Measurements from ENCODE around the gene RHOB. TPM values are rescaled to one million over a fixed set of nuclear protein-coding genes. Genes with fewer than 3 reads are reported as not detected.
"Not testable (repeated sequence)": the region's sequence is repeated elsewhere in the genome, so short reads cannot be mapped to it uniquely, and the experiment has no call there.

RHOB gene
- 100 to 1,000 TPM in 1 of 4 donors, 10 to 100 TPM in 3; 84.1 to 110 (median 96.1) TPM for polyA plus RNA-seq (ENCODE audit: insufficient read length in 4 of 4)

DNA sequence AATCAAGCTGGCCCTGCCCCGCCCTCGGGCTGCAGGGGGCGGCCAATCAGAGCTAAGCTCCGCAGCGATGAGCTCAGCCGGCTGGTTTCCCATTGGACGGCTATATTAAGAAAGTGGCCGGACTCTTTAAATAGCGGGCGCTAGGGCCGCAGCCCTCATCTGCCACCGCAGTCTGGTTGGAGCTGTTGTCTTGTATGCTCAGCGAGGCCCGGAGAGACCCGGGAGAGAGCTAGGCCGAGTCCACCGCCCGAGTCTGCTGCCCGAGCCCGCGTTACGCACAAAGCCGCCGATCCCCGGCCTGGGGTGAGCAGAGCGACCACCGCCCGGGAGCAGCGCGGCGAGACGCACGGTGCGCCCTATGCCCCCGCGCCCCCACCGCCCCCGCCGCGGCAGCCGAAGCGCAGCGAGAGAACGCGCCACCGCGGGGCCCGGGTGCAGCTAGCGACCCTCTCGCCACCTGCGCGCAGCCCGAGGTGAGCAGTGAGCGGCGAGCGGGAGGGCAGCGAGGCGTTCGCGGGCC, at the start of gene RHOB:
TSS of gene RHOB (plus strand) at position 158 of the 520 bp plus-strand sequence. CDS start 392 bp downstream, outside the sequence.
- DNase-seq (ENCODE audit: low read depth in 4 of 4, low spot score in 3 of 4) = peak; percentile 95 to 96 (median 96)

DNA sequence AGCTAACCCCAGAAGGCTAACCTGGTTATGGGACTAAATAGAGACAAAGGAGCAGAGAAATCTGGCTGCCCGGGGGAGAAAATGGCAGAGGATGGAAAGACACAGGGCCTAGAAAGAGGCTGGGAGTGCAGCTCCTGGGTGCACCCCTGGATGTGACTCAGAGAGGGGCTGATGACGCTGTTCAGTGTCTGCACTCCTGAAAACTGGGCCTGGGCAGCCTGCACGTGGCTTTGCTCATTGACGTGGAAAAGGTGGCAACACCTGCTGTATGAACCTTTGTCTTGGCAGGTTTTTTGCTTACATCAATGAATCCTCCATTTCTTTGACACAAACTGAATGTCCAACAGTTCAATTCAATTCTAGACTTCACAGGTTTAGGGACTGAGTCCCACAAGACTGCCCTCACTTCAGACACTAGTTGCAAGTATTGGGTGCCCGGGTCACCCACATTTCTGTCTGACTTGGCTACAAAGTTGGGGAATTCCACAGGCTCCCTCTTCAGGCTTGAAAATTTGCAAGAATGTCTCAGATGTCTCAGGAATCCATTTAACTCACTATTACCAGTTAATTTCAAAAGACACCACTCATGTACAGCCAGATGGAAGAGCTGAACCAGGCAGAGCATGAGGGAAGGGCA, 48.9 kb upstream of the RHOB start:
- no peak for DNase-seq (ENCODE audit: low read depth in 4 of 4, low spot score in 3 of 4)

DNA sequence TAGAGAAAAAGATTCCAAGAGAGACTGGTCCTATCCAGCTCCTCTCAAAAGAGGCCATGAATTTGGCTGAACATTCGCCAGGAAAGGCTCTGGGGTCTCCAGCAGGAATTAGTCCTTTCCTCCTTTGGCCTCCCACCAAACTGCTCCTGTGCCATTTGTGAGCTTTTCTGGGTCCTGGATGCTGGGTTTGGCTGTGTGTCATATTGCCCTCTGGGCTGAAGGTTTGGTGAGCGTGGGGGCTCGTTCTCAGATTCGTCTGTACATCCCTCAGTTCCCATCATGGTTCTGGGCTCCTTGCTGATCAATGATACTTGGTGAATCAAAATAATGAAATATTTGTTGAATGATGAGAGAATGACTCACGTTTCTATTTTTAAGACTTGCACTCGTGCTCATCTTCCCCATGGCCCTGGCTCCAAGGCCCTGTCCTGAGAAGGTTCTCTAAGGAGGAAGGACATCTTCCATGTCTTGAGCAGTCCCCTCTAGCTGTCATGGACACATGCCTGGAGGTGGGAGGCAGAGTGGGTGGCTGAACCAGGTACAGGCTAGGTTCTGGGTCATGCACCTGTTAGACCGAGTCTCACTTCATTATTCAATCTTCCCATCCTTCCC, 47.8 kb upstream of the RHOB start:
- DNase-seq (ENCODE audit: low read depth in 4 of 4, low spot score in 3 of 4) = no peak

DNA sequence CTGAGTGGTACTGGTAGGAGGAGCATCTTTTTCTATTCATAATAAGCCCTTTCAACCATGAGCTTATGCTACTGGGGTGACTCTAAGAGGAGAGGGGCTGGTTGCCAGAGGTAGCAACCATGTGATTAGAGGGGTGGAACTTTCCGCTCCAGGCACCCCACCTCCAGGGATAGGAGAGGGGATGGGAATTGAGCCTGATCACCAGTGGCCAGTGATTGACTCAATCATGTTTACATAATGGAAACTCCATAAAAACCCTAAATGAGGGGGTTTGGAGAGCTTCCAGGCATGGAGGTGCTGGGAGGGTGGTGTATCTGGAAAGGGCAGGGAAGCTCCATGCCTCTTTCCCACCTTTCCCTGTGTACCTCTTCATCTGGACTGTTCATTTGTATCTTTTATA, 46.6 kb upstream of the RHOB start:
- no peak for DNase-seq (ENCODE audit: low read depth in 4 of 4, low spot score in 3 of 4)

DNA sequence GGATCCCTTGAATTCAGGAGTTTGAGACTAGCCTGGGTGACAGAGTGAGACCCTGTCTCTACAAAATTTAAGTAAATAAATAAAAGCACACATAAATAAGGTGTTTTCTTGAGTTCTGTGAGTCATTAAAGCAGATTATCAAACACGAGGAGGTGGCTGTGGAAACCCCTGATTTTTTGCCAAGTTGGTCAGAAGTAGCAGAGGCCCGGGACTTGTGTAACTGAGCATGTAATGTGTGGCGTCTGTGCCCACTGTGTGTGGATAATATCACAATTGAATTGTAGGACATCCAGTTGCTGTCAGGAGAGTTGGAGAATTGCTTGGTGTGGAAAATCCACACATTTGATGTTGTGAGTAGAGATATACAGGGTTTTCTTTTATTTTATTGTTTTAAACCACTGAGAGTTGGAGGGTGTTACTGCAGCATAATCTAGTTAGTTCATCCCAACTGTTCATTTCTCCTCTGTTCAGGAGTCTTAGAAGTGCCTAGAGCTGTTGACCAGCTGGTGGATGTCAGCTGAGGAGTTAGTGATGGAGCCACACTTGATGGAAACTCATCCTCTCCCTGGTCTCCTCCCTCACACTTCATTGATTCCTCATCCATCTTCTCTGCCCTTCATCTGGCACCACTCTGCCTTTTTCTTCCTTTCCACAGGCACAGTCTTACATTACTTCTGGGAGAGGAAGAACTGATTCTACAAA, 45.9 kb upstream of the RHOB start:
- DNase-seq (ENCODE audit: low read depth in 4 of 4, low spot score in 3 of 4) = no peak

DNA sequence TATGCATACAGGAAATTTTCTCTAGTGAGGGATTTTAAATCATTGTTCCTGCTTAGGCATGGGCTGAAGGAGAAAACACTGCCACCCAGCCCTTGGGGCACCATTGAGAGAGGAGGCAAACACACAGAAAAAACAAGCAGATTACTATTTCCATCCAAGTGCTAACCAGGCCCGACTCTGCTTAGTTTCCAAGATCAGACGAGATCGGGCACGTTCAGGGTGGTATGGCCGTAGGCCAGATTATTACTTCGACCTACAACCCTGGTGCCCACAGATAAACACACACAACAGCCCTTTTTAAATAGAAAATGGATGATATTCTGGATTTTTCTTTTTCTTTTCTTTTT, 45.4 kb upstream of the RHOB start:
- DNase-seq (ENCODE audit: low read depth in 4 of 4, low spot score in 3 of 4) = no peak

DNA sequence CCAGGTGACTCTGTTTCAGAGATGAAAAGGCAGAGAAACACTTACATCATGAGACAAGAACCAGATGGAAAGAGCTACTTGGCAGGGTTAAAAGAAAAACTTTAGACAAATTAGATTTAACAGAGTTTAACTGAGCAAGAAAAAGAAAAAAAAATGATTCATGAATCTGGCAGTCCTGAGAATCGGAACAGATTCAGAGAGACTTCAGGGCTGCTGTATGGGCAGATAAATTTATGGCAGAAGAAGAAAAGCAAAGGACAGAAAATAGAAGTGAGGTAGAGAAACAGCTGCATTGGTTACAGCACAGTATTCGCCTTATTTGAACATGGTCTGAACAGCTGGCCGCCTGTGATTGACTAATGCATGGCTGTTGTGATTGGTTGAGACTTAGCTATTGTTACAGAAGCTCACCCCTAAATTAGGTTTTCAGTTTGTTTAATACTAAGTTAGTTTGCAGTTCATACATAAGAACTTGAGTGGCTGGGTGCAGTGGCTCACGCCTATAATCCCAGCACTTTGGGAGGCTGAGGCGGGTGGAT, 43.0 kb upstream of the RHOB start:
- no peak for DNase-seq (ENCODE audit: low read depth in 4 of 4, low spot score in 3 of 4)

DNA sequence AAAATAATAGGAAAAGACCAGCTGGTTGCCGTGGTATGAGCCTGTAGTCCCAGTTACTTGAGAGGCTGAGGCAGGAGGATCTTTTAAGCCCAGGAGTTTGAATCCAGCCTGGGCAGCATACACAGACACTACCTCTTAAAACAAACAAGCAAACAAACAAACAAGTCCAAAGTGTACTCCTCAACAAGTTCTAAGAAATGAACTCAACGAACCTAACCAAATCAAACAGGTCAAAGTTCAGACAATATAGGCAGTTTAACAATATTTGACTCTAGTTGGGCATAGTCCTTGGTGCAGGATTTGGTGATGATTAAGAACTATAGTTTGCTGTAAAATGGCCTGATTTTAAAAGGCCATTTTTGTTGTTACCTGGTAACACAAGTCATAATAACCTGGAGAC, 41.9 kb upstream of the RHOB start:
- no peak for DNase-seq (ENCODE audit: low read depth in 4 of 4, low spot score in 3 of 4)

DNA sequence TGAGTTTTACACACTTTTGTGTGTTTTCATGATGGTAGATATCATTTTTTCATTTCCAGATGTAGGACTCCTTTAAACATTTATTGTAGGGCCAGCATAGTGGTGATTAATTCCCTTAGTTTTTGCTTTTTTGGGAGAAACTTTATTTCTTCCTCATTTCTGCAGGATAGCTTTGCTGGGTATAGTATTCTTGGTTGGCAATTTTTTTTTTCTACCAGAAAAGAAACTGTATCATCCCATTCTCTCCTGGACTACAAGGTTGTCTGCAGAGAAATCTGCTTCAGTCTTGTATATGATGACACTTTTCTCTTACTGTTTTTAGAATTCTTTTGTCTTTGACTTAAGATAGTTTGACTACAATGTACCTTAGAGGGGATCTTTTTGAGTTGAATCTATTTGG, 37.8 kb upstream of the RHOB start:
- DNase-seq (ENCODE audit: low read depth in 4 of 4, low spot score in 3 of 4) = no peak

DNA sequence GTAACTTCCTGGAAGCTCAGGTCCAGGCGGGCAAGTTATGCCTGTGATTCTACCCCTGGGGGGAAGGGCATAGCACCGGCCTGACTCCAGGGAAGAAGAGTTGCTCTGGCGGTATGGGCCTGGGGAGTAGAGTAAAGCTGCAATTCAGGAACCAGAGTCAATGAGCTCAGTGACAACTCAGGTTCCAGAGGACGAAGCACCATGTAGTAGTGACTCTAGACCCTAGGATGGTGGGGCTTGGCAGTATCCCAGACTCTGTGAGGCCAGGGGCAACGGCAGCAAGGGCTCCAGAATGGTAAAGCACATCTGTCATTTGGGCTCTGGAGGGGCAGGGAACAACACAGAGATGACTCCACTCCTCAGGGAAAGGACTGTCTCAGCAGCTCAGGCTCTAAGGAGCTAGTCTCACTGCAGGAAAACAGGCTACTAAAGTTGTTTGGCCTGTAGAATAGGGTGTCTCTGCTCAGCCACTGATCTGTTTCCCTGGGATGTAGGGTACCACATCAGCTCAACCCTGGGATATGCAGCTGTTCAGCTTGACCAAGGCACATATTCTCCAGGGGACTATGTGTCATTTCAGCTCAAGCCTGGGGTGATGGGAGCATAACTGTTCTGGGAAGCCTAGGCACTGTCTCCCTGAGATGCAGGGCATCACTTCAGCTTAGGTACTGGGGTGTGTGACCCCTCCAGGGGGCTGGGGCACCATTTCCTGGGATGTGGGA, 36.2 kb upstream of the RHOB start:
- no peak for DNase-seq (ENCODE audit: low read depth in 4 of 4, low spot score in 3 of 4)

DNA sequence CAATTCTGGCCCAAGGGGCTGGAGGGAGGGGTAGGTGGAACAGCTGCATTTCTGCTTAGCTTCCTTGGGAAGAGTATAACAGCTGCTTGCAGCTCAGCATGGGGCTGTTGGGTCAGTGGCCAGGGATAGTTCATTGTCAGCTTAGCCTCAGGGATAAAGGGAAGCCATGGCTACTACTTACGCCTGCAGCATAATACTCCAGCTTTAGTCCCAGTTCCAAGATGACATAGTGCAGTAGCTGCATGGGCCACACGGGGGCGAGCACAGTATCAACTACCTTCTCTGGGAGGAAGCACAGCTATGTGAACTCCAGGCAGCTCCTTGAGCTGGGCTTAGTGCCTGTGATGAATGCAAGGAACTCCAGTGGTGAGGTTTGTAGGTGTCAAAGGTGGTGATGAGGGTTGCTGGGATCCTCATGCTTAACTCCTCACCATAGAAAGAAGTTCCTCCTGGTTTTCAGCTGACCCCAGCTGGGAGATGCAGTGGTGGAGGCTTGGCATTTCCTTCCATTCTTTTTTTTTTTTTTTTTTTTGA, 35.4 kb upstream of the RHOB start:
- DNase-seq (ENCODE audit: low read depth in 4 of 4, low spot score in 3 of 4) = no peak

DNA sequence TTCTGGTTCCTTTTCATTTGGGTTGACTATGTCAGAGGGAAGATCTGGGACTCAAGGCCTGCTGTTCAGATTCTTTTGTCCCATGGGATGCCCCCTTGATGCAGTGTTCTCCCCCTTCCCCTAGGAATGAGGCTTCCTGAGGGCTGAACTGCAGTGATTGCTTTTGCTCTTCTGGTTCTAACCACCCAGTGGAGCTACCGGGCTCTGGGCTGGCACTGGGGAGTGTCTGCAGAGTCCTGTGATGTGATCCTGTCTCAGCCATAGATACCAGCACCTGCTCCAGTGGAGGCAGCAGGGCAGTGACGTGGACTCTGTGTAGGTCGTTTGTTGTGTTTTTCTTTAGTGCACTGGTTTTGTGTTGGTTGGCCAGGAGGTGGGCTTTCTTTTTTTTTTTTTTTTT, 32.1 kb upstream of the RHOB start:
- DNase-seq (ENCODE audit: low read depth in 4 of 4, low spot score in 3 of 4) = no peak

DNA sequence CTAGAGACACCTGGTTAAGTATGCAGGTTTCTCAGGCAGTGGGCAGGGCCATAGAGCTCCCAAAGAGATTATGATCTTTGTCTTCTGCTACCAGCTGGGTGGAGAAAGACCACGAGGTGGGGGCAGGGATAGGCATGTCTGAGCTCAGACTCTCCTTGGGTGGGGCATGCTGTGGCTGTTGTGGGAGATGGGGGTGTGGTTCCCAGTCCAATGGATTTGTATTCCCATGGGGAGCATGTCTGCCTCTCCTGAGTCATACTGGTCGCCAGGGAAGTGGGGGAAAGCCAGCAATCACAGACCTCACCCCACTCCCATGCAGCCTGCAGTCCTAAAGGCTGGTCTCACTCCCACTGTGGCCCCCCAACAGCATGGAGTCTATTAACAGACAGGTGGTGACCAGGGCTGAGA, 31.4 kb upstream of the RHOB start:
- DNase-seq (ENCODE audit: low read depth in 4 of 4, low spot score in 3 of 4) = no peak

DNA sequence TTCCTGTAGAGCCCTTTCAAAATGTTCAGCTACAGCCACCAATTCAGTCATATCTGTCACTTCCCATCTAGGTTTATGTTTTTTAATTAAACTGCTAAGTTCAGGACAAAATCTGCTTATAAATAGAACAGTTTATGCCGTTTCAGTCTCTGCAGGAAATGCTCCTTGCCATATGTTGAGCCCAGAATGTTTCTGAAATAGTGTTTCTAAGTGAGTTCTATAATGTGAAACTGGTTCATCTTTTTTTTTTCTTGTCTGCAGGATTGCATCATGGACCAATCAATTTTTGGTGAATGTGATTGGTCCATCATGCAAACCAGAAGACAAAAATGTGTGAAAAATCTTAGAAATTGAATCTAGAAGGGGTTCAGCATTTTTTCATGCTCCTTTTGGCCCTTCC, 30.2 kb upstream of the RHOB start:
- no peak for DNase-seq (ENCODE audit: low read depth in 4 of 4, low spot score in 3 of 4)

DNA sequence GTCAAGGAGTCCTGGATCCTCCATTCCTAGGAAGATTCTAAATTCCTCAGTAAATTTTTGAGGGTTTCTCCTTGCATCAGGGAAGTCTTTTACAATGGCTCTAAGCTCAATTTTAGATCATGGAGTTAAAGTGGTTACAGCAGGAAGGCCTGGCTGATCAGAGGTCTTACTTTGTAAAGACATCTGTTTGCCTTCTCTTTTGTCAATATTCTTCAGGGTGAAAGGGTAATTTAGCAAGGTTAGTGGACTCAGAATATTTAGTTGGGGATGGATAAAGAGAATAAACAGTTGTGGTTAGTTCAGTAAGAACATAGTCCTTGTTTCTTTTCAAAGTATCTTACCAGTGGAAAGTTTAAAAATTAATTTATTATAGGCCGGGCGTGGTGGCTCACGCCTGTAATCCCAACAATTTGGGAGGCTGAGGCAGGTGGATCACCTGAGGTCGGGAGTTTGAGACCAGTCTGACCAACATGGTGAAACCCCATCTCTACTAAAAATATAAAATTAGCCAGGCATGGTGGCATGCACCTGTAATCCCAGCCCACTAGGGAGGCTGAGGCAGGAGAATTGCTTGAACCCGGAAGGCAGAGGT, 29.5 kb upstream of the RHOB start:
- not testable (repeated sequence) for DNase-seq (ENCODE audit: low read depth in 4 of 4, low spot score in 3 of 4)

DNA sequence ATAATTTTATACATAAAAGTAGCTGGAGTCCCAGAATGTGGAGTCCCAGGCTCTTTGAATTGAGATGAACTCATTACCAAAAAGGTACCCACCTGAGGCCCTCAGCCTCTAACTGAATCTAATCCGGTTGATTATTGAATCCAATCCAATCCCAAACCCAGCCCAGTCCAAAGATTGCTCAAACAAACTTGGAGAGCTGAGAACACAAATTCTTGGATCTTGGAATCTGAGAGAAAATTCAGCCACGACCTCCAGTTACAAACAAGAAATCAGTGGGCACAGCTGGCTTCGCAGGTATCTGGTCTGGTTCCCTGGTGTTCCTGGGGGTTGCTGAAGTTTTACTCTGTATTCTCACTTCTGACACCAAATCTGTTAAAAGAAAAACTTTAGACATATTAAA, 28.4 kb upstream of the RHOB start:
- no peak for DNase-seq (ENCODE audit: low read depth in 4 of 4, low spot score in 3 of 4)

DNA sequence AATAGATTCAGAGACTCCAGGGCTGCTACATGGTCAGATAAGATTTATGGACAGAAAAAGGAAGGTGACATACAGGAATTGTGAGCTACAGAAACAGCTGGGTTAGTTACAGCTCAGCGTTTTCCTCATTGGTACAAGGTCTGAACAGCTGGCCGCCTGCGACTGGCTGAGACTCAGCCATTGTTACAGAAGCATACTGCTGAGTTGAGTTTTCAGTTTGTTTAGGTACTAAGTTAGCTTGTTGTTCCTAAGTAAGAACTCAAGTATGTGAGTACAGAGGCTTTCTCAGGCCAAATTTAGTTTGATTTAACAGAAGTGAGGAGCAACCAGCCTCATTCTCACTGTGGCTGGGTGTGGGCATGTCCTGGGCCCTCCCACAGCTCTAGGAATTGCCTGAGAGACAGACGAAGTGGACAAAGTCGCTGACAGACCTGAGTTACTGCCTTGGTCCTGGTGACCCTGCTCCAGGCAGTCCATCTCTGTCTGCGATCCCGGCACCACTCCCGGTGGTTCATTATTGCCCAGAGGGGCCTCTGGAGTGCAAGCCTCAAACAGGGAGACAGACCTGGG, 27.8 kb upstream of the RHOB start:
- DNase-seq (ENCODE audit: low read depth in 4 of 4, low spot score in 3 of 4) = peak in 1 of 4 donors; percentile 47

DNA sequence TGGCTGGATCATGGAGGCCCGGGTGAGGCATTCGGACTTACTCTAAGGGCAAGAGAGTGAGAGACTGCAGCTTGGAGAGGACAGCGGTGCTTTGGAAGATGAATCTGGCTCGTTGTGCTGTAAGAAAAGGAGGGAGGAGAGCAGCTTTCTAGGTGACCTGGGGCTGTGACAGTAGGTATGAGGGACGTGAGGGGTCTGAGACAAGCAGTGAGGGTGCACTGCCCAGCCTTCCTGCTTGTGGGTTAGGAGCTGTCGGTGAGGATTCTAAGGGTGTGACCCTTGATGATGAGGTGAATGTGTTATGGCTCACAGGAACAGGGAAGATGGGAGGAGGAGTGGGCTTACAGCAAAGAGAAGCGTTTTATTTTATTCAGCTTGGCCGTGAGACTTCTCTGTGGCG, 27.1 kb upstream of the RHOB start:
- DNase-seq (ENCODE audit: low read depth in 4 of 4, low spot score in 3 of 4) = no peak

DNA sequence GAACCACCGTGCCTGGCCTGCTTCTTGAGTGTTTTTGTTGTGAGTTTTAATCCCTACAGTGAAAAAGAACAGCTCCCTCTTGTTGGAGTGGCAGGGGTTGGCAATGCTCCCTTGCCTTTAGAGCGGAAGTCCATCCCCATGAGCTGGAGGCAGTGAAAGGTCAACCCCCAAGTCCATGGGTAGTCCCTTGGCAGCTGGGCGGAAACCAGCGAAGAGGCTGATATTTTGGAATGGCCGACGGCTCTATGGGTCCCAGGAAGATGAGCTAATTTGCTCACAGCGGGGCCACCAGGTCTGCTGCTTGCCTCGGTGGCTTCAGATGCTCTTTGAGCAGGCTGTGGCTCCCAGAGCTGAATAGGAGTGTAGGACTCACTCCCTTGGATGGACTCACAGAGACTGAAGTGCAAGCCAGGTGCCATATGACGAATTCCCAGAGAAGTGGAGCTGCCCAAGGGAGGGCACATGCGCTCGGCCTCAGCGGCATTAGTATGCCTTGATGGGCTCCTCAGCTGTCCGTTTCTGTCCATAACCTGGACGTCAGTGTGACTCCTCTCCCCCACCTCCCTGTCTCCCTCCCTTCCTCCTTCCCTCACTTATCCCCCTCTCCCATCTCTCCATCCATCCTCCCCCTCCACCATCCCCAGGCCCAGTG, 25.4 kb upstream of the RHOB start:
- DNase-seq (ENCODE audit: low read depth in 4 of 4, low spot score in 3 of 4) = no peak

All from right renal pelvis (tissue), 4 donors.